Right renal pelvis (tissue), 4 donors: Measurements from ENCODE around the gene TPP1. TPM values are rescaled to one million over a fixed set of nuclear protein-coding genes. Genes with fewer than 3 reads are reported as not detected.
A peak's percentile ranks its signal among the peaks of the same experiment; 100 is the strongest.

Source experiments
- DNase-seq, 4 donors: peaks; one replicate each; pipeline ENCODE4 v3.0.0-alpha.2; 2013; ENCODE audit warnings: low read depth in 4 of 4, low spot score in 3 of 4, missing footprints in 1 of 4
- polyA plus RNA-seq, 4 donors: library from polyadenylated mRNA; unstranded; fragments of 120-200 nt; gene quantifications; one replicate each; pipeline ENCODE4 v1.2.1, GENCODE V29; 2013; ENCODE audit not compliant: insufficient read length in 4 of 4

TPP1 gene
- polyA plus RNA-seq, 4 donors: 123 to 144 (median 129) TPM

DNA sequence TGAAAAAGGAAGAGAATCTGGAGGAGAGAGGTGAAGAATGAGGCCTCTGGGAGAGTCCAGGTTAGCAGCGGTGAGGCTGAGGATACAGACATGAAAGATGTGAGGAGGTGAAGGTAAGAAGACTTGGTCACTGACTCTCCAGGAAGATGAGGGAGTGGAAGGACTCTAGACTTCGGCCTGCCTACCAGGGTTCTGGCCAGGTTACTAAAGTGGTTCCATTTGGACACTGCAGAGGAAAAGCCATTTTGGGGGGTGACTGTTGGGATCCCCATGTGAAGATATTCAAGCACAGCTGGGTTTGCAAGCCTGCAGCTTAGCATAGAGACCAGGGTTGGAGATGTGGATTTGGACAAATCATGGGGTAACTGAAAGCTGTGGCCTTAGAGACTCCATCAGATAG lies 28.6 kb upstream of the TPP1 start:
- DNase-seq: no peak

GRCh38 chr11:6646918-6647679 lies 27.9 kb upstream of the TPP1 start:
- no peak for DNase-seq

DNA sequence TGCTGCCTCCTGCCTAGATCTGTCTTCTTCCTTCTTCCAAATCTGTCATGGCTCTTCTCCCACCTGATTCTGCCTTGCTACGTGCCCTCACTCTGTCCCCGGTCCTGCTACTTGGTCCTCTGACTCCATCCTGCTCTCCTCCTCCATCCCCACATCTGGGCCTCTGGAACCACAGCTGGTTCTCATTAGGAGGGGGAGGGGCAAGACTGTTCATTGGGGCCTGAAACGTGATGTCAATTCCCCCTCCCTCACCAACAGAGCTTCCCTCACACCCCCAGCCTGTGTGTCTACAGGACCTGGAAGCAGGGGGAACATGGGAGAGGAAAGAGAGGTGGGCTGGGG lies 27.3 kb upstream of the TPP1 start:
- peak in 3 of 4 donors; percentile 52 to 70 (median 61) for DNase-seq

DNA sequence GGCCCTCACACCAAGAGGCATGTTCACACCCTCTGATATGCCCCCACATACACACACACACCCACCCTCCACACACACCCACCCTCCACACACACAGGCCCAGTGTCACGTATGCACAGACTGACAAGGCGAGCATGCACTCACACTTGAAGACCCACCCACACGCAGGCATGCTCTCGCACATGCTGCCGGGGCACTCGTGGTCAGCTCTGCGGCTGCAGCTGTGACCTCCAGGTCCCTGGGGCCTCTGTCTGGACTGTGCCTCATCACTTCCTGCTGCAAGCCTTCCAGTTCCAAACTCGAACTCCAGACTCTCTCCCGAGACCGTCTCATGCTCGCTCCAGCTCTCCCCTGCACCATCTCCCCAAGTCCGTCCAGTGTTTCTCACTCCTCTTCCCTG lies 26.8 kb upstream of the TPP1 start:
- no peak for DNase-seq

DNA sequence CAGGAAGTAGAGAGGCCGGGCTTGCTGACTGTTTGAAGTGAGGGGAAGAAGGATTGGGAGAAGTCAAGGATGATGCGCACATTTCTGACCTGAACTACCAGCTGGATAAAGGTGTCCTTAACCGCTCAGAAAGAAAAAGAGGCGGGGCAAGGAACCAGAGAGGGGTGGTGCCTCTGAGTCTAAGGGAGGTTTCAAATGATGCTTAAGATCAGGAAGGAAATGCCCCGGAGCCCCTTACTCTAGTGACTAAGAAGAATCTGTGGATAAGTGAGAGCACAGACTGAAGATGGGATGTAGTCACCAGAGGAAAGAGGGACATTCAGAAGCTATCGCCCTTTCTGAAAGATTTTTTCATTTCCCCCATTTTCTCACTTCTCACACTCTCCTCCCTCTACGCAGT lies 23.7 kb upstream of the TPP1 start:
- DNase-seq: no peak

GRCh38 chr11:6640985-6641701 lies 21.9 kb upstream of the TPP1 start:
- DNase-seq: no peak

DNA sequence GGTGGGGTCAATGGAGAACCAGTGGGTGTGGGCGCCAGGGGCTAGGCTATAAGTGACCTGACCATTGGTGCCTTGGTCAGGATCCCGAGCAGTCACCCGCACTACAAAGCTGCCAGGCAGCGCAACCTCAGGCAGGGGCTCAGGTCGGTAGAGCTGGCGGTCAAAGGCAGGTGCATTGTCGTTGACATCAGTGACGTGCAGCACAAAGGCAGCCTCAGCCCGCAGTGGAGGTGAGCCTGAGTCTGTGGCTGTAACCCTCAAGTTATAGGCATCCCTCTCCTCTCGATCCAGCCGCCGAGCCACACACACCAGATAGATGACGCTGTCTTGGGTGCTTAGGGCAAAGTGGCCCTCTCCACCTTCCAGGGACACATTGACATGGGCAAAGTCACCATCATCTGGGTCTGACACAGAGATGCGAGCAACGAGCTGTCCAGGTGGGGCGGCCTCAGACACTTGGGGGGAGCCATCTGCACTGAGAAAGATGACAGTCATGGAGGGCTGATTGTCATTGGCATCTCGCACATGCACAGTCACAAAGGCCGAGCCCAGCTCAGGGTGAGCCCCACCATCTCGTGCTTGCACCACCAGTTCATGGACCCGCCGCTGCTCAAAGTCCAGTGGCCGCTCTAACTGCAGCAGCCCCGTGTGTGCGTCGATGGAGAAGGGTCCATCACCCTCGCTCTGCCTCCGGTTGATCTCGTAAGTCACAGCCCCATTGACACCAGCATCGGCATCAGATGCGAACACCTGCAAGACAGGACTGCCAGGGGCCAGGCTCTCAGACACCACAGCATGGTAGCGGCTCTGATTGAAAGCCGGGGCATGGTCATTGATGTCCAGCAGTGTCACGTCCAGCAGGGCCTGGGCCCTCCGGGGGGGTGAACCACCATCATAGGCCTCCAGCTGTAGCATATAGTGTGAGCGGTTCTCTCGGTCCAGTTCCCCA lies 21.1 kb upstream of the TPP1 start:
- DNase-seq: no peak

- DNase-seq: no peak
Observed at GRCh38 chr11:6638429-6638828, 19.2 kb upstream of the TPP1 start.

GRCh38 chr11:6637871-6638270 lies 18.6 kb upstream of the TPP1 start:
- DNase-seq: no peak

GRCh38 chr11:6636480-6636879 lies 17.3 kb upstream of the TPP1 start:
- DNase-seq: no peak

GRCh38 chr11:6635082-6635932 lies 16.1 kb upstream of the TPP1 start:
- no peak for DNase-seq

DNA sequence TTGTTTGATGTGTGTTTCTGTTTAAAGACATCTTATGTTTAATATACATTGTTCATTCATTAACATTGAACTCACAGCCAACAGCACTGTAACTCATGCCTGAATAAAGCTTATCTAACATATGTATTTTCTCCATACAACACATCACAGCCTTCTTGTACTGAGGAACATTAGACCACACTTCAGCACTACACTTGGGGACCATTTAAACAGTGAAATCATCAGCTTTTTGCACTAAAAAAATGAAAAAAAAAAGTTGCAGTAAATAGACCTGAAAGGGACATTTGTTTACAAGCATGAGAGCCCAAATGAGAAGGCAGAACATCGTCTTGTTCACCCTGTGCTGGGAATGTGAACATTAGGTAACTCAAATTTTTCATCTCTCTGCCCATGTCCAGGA lies 15.3 kb upstream of the TPP1 start:
- DNase-seq: no peak

DNA sequence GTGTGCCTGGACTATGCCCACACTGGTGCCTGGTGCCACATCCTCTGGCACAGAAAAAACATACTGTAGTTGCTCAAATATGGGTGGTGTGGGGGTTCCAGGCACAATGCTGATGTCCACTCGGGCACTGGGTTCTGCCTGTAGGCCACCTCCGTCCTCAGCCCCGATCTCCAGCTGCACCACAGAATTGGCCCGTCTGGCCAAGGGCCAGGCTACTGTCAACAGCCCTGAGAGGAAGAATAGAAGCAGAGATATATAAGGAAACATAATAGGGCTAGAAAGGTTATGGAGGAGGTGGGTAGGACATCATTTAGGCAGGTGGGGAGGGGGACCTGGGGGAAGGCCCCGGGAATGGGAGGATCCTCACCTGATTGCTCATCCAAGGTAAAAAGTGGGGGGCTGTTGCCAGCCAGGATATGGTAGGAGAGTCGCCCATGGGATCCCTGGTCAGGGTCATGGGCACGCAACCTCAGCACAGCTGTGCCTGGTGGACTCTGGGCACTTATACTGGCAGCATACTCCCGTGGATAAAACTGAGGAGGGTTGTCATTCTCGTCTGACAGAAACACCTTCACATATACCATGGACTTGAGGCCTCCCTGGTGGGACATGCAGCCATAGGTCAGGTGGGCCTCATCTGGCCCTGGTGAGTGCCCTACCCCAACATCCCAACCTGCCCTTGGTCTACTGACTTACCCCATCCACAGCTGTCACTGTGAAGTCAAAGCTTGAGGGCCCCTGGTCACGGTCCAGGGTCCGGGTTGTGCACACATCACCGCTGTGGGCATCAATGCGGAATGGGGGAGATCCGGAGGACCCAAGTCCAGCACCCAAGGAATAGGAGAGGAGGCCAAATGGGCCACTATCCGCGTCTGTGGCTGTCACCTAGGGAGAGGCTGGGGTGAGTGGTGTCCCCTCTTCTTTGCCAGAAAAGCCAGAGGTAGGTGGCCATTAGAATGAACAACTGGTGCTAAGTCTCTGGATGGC lies 14.5 kb upstream of the TPP1 start:
- no peak for DNase-seq

DNA sequence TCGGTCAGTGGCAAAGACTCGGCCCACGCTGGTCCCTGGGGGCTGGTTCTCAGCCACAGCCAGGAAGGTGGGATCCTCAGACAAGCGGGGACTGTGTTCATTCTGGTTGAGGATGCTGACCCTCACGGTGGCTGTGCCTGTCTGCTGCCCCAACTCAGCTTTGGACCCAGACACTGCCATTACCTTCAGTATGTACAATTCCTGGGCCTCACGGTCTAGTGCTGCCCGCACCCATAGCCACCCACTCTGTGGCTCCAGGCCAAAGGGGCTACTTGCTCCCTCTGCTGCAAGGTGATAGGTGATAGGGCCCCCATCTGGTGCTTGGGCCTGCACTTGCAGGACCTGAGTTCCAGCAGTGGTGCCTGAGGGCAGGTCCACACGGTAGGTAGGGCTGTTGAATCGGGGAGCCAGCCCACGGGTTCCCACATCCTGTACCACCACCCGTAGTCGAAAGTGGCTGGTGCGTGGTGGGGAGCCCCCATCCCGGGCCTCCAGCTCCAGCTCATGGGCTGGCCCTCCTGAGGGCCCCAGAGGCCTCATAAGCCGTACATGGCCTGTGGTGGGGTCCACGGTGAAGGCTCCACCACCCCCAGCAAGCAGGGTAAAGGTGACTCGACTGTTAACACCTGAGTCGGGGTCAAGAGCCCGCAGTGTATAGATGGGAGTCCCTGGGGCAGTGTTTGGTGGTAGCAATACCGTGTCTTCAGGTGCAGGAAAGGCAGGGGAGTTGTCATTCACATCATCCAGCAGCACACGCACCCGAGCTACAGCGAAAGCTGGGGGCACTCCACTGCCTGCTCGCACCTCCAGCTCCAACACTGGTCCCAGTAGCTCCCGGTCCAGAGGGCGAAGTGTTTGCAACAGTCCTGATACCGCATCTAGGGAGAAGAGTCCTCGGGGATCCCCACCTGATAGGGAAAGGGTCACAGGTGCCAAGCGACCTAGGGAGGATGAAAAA lies 13.2 kb upstream of the TPP1 start:
- DNase-seq: no peak

DNA sequence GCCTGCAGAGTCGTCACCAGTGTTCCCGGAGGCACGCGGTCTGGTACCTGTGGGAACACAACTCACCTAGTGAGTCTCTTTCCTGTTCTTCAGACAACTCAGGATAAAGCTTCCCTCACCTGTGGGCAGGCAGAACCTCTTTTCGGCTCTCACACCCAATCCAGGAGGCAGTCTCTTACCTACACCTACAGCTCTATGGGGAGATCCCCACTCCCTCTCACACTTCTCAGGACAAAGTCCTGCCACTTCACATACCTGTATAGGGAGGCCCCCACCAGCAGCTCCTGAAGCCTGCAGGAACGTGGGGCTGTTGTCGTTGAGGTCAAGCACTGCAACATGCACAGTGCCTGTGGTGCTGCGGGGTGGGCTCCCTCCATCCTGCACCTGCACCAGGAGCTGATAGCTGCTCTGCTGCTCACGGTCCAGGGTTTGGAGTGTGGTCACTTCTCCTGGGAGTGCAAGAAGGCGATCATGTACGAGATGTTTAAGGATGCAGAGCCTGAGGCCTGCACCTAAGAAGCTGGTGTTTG lies 12.2 kb upstream of the TPP1 start:
- no peak for DNase-seq

DNA sequence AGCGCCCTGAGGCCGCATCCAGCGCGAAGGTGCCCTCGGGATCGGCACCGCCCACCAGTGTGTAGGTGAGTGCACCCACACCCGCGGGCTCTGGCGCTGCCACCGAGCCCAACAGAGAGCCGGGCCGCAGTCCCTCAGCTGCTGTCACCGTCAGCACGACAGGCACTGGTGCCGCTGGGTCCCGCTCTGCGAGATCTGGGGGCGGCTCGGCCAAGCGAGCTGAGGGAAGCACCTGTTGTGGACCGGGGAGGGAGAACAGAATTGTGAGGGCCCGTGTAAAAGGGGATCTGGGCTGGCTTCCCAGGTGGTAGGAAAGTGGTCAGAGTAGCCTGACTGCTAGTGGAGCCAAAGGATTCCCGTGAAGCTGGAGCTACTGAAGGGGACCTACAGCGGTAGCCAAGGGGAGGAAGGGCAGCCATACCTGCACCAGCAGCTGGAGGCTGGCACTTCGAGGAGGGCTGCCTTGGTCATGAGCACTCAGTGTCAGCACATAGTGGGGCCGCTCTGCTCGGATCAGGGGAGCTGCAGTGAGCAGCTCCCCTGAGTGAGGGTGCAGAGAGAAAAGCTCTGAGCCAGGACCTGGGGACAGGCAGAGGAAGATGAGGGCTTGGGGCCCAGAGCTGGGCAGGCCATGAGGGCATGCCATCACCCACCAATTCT lies 11.5 kb upstream of the TPP1 start:
- DNase-seq: no peak
